Measurements from ENCODE around the gene THOC1. TPM values are rescaled to one million over a fixed set of nuclear protein-coding genes. Genes with fewer than 3 reads are reported as not detected.

Gene THOC1
- total RNA-seq, 1 donor from 2014 or later = 12.4 TPM

DNA sequence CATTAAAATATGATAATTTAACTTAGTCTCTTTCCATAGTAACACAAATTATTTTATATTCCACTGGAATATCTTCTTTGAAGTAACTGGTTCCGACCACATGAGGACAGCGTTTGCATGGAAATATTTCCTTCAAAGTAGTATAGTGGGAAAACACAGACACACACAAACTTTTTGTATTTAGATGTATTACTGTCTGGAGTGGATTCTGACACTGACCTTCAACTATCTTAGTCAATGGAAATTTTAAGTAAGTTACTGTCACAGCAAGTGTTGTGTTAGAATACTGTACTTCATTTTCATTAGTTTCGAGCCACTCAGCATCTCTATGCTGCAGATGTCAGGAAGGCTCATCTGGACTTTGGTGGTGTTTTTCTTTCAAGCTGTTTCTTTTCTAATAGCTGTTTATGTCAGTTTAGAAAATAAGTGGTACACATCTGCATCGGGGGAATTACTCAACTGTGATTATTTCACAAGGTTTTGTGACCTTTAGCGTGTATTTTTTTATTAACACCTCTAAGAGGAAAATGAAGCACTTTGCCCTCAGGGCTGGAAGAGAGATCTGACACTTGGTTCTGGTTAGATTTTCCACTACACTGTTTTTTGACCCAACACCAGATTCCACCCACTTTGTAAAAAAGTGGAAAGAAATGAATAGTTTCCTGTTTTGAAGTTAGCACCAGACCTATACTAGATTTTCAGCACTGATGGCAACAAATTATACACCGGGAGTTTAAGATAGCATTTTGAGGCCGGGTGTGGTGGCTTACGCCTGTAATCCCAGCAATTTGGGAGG lies 18.9 kb upstream of the THOC1 start:
- no peak for DNase-seq
- no peak for ATAC-seq
- intact Hi-C loops (cut with micrococcal nuclease) = loop anchor here (5.0 kb wide), 1 partner anchor 331 kb away; no protein-coding TSS in a partner anchor

DNA sequence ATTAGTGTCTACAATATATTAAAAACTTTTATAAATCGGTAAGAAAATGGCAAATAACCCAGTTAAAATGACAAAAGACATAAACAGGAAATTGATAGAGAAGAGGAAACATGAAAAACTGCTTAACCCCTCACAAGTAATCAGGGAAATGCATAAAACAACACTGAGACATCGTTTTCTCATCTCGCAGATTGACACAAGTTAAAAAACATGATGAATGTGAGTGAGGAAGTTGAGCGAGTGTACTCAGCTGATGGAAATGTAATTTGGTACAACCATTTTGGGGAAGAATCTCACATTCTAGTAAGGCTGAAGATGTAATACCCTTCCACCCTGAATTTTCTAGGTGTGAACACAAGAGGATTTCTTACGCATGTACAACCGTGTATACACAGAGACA lies 18.0 kb upstream of the THOC1 start:
- intact Hi-C loops (cut with micrococcal nuclease) = loop anchor here (5.0 kb wide), 1 partner anchor 331 kb away; no protein-coding TSS in a partner anchor
- no peak for ATAC-seq
- DNase-seq = no peak

DNA sequence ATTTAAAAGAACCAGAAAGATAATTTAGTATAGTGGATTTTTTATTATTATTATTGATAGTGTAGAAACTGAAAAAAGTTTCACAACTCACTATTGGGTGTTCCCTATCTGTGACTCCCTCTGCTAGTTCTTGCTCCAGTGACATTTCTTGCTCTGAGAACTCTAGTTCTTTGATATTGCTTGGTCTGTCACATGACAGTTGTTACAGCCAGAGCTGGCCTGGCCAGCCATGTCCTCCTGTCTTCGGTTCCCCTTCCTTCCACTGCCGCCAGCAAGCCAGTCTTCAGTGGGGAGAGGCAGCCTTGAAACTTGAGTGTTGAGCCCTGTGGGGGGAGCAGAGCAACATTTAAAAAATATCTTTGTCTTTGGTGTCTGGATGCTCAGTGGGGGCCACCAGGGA lies 7.6 kb upstream of the THOC1 start:
- intact Hi-C loops (cut with micrococcal nuclease) = no loop called here
- peak; percentile 33 for ATAC-seq
- peak; percentile 33 for DNase-seq

DNA sequence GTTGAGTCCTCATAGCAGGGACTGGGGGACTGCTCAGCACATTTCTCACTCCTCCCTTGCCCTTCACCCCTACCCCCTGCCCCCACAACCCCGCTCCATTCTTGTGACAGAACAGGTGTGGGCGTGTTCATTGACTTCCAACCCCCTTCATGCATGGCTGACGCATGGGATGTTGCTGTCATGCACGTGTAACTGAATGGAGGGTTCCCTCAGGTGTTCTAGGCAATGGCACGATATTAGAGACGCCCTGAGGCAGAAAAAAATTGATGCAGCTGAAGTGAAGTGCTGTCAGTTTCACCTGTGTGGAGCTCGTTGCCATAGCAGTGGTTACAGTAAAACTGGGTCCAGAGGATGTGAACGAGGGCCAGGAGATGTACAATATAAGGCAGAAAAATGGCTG lies 6.5 kb upstream of the THOC1 start:
- intact Hi-C loops (cut with micrococcal nuclease) = no loop called here
- ATAC-seq = no peak
- DNase-seq = no peak

DNA sequence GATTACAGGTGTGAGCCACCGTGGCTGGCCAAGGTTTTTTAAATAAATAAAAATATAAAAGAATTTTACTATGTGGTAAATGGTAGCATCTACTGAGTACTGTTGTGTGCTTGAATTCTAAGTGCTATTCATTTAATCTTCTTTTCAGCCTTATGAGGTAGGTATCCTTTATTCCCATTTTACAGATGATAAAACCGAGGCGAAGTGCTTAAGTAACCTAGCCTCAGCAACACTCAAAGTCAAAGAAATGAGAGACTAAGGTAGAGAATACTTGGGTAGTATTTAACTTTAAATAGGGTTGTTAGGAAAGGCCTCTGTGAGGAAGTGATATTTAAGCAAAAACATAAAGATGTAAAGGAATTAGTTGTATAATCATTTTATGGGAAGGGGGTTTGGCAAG lies 5.7 kb upstream of the THOC1 start:
- intact Hi-C loops (cut with micrococcal nuclease) = no loop called here
- DNase-seq = no peak
- no peak for ATAC-seq

DNA sequence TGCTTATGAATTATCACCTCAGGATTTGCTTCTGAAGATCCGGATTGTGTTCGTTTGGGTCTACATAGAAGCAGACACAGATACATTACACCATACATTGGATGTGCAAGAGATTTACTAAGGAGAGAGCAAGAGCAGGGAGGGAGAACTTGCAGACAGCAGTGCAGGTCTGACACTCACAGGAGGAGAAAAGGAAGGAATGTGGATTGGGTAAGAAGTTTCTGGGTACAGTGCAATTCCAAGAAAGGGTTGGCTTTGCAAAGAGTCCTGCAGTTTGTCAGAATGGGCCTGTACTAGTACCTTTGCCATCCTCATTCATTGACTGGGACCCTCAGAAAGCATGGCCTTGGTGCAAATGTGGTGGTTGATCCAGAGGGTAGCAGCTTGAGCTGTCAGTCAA lies 4.8 kb upstream of the THOC1 start:
- no peak for DNase-seq
- no peak for ATAC-seq
- intact Hi-C loops (cut with micrococcal nuclease) = no loop called here

DNA sequence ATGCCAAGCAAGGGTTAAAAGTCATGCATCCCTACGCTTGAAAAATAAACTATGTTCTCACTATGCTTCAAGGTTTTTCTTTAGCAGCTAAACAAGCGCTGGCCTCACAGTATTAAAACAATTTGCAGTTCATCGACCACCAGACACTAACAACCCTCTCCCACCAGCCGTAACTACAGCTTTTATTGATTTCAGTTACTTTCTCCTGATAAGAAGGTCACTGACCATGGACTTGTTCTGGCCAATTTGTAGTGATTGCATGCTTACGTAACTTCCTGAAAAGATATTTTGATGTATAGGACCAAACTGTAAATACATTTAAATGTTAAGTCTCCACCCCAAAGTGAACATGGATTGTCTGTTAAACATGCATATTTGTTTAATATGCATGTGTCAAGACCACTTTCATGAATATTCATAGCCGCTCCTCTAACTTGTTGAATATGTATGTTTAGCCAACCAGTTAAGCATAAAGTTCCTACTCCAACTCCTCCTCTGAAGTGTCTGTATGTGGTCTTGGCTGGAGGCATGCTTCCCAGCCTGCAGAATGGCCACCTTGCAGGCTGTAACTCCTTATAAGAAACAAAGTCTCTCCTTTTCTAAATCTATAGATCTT lies 1.7 kb upstream of the THOC1 start:
- DNase-seq (no peak), ATAC-seq (no peak)
- intact Hi-C loops (cut with micrococcal nuclease) = no loop called here

DNA sequence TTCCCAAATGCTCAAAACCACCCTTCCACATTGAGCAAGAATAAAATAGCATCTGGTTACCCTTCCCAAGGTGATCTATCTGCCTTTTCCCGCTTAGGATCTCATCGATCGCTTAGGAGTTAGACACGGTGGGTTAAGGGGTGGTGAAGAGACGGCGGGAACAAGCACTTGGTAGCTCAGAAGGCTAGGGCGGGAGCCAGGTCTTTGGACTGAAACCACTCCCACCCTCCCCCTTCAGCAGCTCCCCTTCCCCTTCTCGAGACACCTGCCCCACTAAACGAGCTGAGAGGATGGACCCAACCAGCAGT lies 513 bp downstream of the THOC1 start:
- intact Hi-C loops (cut with micrococcal nuclease) = no loop called here
- ATAC-seq = no peak
- DNase-seq = no peak

DNA sequence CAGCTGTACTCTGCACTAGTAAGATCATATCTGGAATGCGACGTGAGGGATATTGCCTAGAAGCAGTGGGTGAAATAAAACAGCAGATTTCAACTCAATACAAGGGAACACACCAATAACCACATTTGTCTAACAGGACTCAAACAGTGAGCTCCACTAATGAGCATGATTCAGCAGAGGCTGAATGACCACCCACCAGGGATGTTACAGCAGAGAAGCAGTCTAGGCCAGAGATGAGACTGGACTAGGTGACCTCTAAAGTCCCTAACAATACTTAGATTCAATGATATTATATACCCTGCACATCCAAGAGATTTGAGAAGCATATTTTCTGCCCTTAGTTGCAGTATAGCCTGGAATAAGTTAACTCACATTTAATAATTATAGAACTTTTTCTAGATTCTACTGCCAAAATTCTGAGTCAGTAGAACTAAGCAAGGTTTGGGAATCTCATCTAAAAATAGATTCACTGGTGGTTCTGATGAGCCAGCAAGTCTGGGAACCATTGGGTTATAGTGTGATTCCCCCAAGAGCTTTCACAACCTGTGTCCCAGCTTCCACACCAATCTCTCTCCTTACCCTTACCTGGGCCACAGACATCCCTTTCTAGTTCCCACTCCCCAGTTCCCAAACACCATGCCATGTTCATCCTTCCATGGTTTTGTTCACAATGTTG lies 6.3 kb downstream of the THOC1 start:
- no peak for ATAC-seq

DNA sequence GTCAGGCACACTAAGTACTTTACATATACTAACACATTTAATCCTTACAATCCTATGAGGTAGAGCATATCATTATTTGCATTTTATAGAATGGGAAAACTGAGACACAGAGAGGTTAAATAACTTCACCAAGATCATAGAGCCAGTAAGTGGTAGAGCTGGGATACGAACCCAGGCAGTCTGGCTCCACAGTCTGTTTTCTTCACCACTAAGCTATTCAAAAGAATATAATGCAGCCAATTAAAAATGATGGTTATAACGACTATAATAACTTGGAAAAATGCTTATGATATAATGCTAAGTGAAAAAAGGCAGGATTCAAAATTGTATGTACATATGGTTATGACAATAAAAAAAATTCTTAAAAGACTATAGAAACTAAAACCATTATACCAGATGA lies 7.3 kb downstream of the THOC1 start:
- no peak for DNase-seq
- no peak for ATAC-seq
- intact Hi-C loops (cut with micrococcal nuclease) = no loop called here

More for the DNA sequence above, 6.3 kb downstream of the THOC1 start:
- DNase-seq = no peak
- intact Hi-C loops (cut with micrococcal nuclease) = no loop called here

DNA sequence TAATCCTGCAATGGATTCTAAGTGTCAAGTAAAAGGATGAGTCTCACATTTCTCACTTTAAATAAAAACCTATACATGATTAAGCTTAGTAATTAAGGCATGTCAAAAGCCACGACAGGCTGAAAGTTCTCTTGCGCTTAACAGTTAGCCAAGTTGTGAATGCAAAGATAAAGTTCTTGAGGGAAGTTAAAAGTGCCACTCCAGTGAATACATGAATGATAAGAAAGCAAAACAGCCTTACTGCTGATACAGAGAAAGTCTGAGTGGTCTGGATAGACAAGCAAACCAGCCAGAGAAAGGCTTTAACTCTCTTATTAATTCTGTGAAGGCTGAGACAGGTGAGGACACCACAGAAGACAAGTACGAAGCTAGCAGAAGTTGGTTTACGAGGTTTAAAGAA lies 12.7 kb downstream of the THOC1 start:
- intact Hi-C loops (cut with micrococcal nuclease) = no loop called here
- DNase-seq (no peak), ATAC-seq (no peak)

DNA sequence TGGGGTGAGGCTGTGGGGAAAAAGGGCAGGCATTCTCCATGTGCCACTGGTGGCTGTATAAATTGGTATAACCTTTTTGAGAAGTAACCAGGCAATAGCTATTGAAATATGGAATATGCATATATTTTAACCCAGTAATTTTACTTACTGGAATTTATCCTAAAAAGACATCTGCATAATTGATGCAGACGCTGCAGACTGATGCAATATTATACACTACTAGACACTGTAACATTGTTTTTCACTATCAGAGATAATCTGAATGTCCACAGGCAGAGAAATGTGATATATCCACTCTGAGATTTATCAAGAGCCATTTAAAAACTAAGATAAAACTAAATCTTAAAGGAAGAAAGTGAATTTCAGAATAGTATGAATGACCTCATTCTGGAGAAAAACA lies 14.7 kb downstream of the THOC1 start:
- no peak for ATAC-seq
- intact Hi-C loops (cut with micrococcal nuclease) = no loop called here
- DNase-seq = no peak

DNA sequence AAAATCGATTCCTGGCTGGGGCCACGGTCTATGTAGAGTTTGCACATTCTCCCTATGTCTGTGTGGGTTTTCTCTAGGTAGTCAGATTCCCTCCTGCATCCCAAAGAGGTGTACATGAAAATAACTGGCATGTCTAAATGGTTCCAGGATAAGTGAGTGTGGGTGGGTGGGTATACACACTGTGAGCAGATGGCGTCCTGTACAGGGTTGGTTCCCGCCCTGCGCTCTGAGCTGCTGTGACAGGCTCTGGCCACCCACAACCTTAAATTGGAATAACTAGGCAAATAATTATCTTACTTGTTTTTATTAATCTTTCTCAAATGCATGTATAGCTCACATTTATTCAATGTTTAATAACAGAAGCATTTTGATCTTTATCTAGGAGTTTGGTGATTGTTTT lies 16.3 kb downstream of the THOC1 start:
- ATAC-seq = no peak
- intact Hi-C loops (cut with micrococcal nuclease) = no loop called here
- DNase-seq = no peak

DNA sequence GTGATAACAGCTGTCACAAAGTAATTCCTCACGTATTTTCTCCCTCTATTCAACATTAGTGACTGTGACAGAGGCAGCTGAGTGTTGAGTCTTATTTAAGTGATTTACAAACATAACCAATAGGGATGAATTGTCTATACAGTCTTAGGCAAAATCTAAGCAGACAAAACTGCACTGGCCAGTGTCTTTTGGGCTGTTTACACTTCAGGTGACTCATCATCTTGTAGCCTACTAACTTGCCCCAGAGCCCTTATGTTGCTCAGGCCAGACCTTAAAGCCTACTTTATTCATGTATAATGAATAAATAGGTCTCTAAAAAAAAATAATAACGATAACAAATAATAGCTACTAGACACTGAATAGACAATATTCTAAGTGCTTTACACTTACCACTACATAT lies 17.2 kb downstream of the THOC1 start:
- ATAC-seq (no peak), DNase-seq (no peak)
- intact Hi-C loops (cut with micrococcal nuclease) = no loop called here

DNA sequence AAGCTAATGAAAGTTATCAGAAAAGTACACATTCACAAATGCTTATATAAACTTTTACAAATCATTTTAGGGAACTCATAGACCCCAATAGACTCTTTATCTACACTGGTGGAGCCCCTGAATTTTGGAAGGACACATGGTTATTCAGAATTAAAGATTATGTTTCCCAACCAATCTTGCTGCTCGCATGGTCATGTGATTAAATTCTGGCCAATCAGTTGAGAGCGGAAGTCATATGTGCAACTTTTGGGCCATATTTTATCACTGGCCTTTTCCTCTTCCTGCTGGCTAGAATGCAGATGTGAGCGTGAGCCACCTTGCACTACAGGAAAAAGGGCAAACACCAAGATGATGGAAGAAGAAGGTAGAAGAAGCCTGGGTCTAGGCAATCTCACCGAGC lies 19.8 kb downstream of the THOC1 start:
- no peak for DNase-seq
- intact Hi-C loops (cut with micrococcal nuclease) = no loop called here
- ATAC-seq = no peak

DNA sequence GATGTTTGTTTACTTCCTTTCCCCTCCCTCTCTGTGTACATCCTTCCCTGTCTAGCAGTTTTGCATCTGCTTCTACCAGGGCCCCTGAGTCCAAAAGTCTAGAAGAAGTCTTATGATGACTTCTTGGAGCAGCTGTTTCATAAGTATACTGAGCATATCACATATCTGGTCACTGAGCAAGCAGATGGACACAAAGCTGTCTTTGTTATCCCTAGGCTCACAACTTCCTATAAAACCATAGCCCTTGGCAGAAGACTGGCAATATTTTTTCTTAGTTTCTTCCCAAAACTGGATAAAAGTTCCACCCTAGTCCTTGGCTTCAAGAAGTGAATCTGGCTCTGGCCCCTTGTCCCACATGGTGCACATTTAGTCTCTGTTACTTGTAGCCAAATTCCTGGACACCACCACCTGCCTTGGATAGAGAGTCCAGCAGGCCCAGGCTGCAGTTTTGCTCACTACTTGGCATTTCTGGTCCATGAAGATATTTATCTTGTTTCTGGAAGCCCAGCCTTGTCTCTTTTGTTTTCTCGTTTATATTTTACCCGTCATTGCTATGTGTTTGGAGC lies 22.5 kb downstream of the THOC1 start:
- ATAC-seq (peak; percentile 69), DNase-seq (no peak)
- intact Hi-C loops (cut with micrococcal nuclease) = no loop called here

DNA sequence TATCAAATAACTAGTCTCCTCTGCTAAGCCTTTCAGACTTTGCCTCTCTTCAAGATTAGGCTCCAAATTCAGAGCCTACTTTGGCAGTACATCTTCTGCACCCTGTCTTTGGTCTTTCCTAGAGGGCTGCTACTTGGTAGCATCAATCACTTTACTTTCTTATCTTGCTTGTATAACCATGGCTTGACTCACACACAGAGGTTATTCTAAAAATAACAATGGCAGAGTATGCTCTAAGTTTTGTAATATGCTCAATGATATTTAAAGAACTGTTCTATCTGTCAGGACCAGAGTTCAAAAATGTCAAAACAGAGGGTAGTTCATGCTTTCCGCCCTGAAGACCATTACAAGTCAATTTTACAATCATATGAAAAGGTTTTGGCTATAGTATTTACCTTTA lies 27.7 kb downstream of the THOC1 start:
- intact Hi-C loops (cut with micrococcal nuclease) = no loop called here
- no peak for DNase-seq
- peak; percentile 96 for ATAC-seq

DNA sequence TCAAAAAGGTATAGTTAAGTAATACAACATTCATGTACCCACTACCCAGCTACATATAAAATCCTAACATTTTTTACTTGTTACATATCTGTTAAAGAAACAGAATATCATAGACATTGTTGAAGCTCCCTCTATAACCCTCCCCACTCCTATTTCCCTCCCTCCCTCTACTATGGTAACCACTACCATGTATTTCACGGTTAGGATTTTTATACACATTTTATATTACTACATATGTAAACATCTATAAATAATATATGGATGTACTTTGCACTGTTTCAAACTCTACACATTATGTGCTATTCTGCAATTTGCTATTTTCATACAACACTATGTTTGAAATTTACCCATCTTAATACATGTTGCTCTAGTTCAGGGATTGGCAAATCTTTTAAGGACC lies 36.3 kb downstream of the THOC1 start:
- no peak for DNase-seq
- intact Hi-C loops (cut with micrococcal nuclease) = no loop called here
- no peak for ATAC-seq

DNA sequence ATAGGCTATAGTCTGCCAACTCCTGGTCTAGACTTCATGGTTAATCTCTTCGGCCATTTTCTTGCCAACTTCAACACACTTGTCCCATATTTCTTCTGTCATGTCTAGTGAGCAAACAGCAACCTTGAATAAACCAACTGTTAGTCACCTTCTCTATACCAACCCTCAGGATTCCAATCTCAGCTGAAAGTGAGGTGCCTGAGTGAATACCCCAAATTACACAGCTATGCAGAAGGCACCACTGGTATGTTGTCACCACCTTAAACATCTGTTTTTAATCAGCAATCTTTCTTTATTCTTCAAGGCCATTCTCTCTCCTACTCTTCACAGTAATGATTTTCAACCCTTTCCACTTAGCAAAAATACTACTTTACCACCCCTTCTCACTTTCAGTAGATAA lies 39.3 kb downstream of the THOC1 start:
- ATAC-seq (no peak), DNase-seq (no peak)
- intact Hi-C loops (cut with micrococcal nuclease) = no loop called here

DNA sequence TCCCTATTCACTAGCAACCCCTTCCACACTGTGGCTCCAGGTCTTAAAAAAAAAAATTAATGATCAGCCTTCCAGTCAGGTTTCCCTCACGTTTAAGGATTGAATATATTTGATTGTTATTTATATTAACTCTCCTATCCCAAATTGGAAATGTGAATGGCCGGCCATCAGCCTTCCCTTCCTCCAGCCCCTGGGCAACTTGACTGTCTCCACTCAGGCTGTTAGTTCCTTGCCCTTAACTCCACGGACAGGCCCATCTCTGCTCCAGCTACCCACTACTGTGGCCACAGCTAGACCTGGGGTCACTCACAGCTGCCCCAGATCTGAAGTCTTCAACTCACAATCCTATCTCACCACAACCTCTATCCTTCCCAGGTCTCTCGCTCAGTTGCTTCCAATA lies 39.9 kb downstream of the THOC1 start:
- no peak for DNase-seq

More for the DNA sequence above, 39.9 kb downstream of the THOC1 start:
- intact Hi-C loops (cut with micrococcal nuclease) = no loop called here
- no peak for ATAC-seq

All from left ventricle myocardium superior (tissue), 1 donor.